Measurements from ENCODE around the gene SDSL.

Gene SDSL

DNA sequence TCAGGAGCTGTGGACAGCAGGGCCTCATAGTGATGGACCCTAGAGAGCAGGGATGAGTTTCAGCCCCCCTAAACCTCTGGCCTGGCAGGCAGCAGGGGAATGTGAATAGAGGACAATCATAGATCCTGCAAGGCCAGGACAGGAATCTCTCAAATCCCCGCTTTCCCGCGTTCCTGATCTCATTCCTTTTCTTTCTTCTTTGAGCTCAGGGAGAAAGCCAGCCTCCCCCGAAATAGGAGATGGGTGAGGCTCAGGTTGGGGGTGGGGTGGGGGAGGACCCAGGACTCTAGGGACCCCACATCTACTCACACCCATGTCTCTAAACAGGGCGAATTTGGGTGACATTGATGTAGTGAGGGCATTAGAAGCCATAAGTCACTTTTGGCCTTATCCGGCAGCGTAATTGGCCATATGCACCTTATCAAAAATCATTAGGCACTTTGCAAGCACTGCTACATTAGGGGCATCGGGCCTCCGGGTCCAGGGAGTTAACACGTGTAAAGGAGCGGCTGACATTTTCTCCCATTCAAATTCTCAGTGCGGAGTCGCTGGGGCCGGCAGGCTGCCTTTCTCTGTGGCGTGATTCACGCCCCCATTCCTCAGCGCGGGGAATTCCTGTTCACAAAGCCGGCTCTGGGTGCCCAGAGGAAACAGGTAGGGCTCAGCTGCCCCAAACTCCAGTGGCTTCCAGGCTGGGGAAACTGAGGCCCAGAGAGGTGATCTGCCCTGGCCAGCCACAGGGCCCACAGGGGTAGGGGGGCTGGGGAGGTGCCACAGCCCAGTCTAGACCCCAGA, 48.0 kb downstream of the SDSL start:
- H3K27ac ChIP-seq (ENCODE audit: low read length) = no peak overlapping the region
- no peak overlapping the region for H3K9ac ChIP-seq (ENCODE audit: low read length in 2 of 2)
- H3K4me1 ChIP-seq (ENCODE audit: control insufficient read depth, insufficient read depth, low read length) = peaks cover 20% of the 10 kb centered on the region
- no peak overlapping the region for H3K4me3 ChIP-seq (ENCODE audit: low read length in 2 of 2)
- no peaks in the 10 kb centered on the region for H3K36me3 ChIP-seq (ENCODE audit: control insufficient read depth in 2 of 2, insufficient read depth in 2 of 2, low read length in 2 of 2)
- H3K27me3 ChIP-seq (ENCODE audit: control insufficient read depth in 1 of 2, insufficient read depth in 2 of 2, low read length in 2 of 2) = peaks cover 74 to 93% of the 10 kb centered on the region in 2 donors
- H3K9me3 ChIP-seq (ENCODE audit: control insufficient read depth in 2 of 2, low read length in 2 of 2) = peaks cover 0 to 2% of the 10 kb centered on the region in 2 donors

DNA sequence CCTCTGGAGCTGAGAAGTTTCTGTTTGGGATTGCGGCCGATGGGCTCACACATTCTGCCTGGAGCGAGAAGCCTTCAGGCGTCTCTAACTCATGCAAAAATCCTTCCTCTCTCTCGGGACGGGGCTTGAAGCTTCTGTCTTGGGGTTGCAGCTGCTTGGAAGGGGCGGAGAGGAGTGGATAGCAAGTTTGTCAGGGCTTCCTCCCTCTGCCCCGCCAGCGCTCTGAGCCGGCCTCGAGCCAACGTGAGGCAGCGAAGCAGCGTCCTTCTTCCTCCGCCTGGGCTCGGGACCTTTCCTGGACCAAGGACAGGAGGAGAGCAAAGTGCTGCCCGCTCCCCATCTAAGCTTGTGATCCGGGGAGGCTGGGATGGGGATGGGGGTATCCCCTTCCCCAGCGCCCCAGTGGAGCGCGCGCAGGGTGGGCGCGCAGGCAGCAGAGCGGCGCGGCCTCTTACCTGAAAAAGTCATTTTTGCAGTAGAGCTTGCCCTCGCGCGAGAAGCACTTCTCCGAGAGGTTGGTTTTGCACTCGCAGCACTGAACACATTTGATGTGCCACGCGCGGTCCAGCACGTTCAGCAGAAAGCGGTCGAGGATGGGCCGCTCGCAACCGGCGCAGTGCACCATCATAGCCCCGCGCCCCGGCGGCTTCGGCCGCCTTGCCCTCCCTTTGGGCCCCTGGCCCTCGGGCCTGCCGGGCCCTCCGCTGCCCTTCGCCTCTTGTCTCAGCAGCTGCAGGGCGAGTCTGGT, 48.9 kb downstream of the SDSL start:
- Histone ChIP-seq H3K9me3 (ENCODE audit: control insufficient read depth in 2 of 2, low read length in 2 of 2) (peaks cover 0 to 2% of the 10 kb centered on the region in 2 donors), H3K4me3 (ENCODE audit: low read length in 2 of 2) (no peak overlapping the region), H3K4me1 (ENCODE audit: control insufficient read depth, insufficient read depth, low read length) (peaks cover 15% of the 10 kb centered on the region), H3K36me3 (ENCODE audit: control insufficient read depth in 2 of 2, insufficient read depth in 2 of 2, low read length in 2 of 2) (no peaks in the 10 kb centered on the region), H3K9ac (ENCODE audit: low read length in 2 of 2) (no peak overlapping the region), H3K27ac (ENCODE audit: low read length) (no peak overlapping the region), H3K27me3 (ENCODE audit: control insufficient read depth in 1 of 2, insufficient read depth in 2 of 2, low read length in 2 of 2) (peaks cover 74 to 92% of the 10 kb centered on the region in 2 donors)

DNA sequence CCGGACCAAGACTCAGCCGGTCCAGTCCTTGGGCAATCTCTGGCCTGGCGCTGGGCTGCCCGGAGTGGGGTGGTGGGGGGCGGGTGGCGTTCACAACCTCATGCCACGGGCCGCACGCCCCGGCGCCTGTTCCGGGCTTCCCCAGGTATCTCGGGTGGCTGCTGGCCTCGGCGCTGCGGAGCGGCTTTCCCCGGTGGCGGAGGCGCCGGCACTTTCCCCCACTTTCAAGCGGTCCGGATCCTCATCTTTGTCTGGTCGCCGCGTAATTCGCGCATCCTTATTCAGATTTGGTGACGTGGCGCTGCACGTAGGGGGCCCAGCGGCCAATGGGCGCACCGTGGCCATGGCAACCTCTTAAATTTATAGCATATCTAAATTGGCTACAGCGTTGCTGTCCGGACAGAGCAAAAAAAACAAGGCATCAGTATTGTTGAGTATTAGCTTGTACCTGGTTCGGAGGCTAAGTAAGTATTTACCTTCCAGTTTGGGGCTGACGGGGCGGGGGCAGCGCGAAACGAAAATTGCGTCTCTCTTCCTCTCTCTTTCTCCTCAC, 49.5 kb downstream of the SDSL start, which contains the start of gene LHX5:
LHX5 (minus strand) TSS at position 253 of the 553 bp plus-strand sequence. CDS start 373 bp downstream, outside the sequence.
- Histone ChIP-seq H3K36me3 (ENCODE audit: control insufficient read depth in 2 of 2, insufficient read depth in 2 of 2, low read length in 2 of 2) (no peaks in the 10 kb centered on the region), H3K4me3 (ENCODE audit: low read length in 2 of 2) (no peak within 1 kb of the TSS), H3K27ac (ENCODE audit: low read length) (no peak within 1 kb of the TSS), H3K4me1 (ENCODE audit: control insufficient read depth, insufficient read depth, low read length) (peaks cover 15% of the 10 kb centered on the region), H3K27me3 (ENCODE audit: control insufficient read depth in 1 of 2, insufficient read depth in 2 of 2, low read length in 2 of 2) (peaks cover 69 to 88% of the 10 kb centered on the region in 2 donors), H3K9me3 (ENCODE audit: control insufficient read depth in 2 of 2, low read length in 2 of 2) (no peaks in the 10 kb centered on the region), H3K9ac (ENCODE audit: low read length in 2 of 2) (no peak within 1 kb of the TSS)

DNA sequence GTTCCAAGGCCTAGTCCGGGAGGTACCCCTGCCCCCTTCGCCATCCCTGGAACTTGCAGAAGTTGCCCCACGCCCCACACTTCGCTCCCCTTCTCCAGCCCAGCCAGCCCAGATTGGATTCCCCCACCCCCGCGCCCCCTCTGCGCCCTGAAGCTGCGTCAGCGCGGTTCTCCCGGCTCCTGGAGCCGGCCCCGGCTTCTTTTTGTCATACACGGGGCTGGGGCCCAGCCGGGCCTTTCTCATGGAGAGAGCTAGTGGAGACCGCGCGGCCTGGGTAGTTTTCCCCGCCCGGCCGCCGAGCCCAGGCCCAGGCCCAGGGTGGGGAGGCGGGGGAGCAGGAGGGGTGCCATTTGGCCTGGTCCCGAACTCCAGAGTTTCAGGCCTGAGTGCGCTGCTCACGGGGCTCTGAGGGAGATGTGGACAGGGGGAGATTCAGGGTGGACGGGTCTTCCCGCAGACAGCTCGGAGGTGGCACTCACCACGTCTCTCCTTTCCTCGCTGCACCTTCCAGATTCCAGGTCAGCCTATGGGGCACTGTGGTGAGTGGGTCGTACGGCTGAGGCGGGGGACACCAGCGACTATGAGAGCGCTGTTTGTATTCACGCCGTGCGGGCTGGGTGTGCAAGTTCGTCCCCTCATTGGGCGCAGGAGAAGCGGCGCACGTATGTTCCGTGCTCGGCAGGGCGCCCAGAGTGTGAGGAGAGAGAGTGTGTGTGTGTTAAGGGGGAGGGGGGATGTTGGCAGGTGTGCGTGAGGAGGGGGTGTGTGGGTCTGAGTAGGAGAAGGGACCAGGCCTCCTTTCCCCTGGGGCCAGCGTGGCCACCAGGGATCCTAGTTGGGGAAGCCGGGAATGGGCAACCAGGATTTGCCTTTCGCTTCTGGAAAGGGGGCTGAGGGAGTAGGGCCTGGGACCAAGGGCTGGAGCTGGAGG, 50.3 kb downstream of the SDSL start:
- no peak overlapping the region for H3K9ac ChIP-seq (ENCODE audit: low read length in 2 of 2)
- no peak overlapping the region for H3K4me3 ChIP-seq (ENCODE audit: low read length in 2 of 2)
- no peaks in the 10 kb centered on the region for H3K36me3 ChIP-seq (ENCODE audit: control insufficient read depth in 2 of 2, insufficient read depth in 2 of 2, low read length in 2 of 2)
- peaks cover 66 to 84% of the 10 kb centered on the region in 2 donors for H3K27me3 ChIP-seq (ENCODE audit: control insufficient read depth in 1 of 2, insufficient read depth in 2 of 2, low read length in 2 of 2)
- H3K27ac ChIP-seq (ENCODE audit: low read length) = no peak overlapping the region
- no peaks in the 10 kb centered on the region for H3K9me3 ChIP-seq (ENCODE audit: control insufficient read depth in 2 of 2, low read length in 2 of 2)
- peaks cover 10% of the 10 kb centered on the region for H3K4me1 ChIP-seq (ENCODE audit: control insufficient read depth, insufficient read depth, low read length)

DNA sequence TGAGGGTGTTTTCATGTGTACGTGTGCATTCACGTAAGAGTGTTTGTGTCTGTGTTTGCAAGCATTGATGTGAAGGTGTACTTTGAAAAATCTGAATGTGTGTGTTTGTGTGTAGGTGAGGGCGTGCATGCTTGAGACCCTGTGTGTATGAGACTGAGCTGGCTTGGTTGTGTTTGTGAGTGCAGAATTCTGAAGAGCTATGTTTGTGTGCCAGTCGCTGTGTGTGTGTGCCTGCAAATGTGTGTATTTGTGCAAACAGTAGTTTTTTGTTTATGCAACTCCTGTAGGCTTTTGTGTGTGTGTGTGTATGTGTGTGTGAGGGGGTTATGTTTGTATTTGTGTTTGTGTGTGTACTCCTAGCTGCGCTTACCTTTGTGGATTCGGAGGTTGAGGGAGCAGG, 51.2 kb downstream of the SDSL start:
- H3K27ac ChIP-seq (ENCODE audit: low read length) = no peak overlapping the region
- H3K4me3 ChIP-seq (ENCODE audit: low read length in 2 of 2) = no peak overlapping the region
- H3K4me1 ChIP-seq (ENCODE audit: control insufficient read depth, insufficient read depth, low read length) = peaks cover under 1% of the 10 kb centered on the region
- no peaks in the 10 kb centered on the region for H3K9me3 ChIP-seq (ENCODE audit: control insufficient read depth in 2 of 2, low read length in 2 of 2)
- H3K9ac ChIP-seq (ENCODE audit: low read length in 2 of 2) = no peak overlapping the region
- no peaks in the 10 kb centered on the region for H3K36me3 ChIP-seq (ENCODE audit: control insufficient read depth in 2 of 2, insufficient read depth in 2 of 2, low read length in 2 of 2)
- peaks cover 69 to 84% of the 10 kb centered on the region in 2 donors for H3K27me3 ChIP-seq (ENCODE audit: control insufficient read depth in 1 of 2, insufficient read depth in 2 of 2, low read length in 2 of 2)

DNA sequence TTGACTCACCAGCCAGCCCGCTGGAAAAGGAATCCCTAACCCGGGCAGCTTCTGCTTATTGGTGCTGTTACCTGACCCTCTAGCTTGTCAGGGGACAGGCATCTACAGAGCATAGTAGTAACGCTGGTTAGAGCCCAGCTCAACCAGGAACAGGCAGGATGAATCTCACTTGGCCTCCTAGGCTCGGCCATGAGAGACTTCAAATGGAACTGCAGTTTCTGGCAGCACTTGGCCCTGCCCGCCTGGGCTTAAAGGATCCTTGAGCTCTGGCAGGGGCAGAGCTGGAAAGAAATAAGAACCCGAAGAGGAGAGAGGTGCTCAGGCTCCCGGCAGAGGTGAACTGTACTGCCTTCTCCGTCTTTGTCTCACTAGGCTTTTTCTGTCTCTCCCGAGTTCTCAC, 51.8 kb downstream of the SDSL start:
- Histone ChIP-seq H3K27ac (ENCODE audit: low read length) (no peak overlapping the region), H3K4me1 (ENCODE audit: control insufficient read depth, insufficient read depth, low read length) (no peaks in the 10 kb centered on the region), H3K27me3 (ENCODE audit: control insufficient read depth in 1 of 2, insufficient read depth in 2 of 2, low read length in 2 of 2) (peaks cover 69 to 84% of the 10 kb centered on the region in 2 donors), H3K4me3 (ENCODE audit: low read length in 2 of 2) (no peak overlapping the region), H3K9ac (ENCODE audit: low read length in 2 of 2) (no peak overlapping the region), H3K9me3 (ENCODE audit: control insufficient read depth in 2 of 2, low read length in 2 of 2) (no peaks in the 10 kb centered on the region), H3K36me3 (ENCODE audit: control insufficient read depth in 2 of 2, insufficient read depth in 2 of 2, low read length in 2 of 2) (no peaks in the 10 kb centered on the region)

DNA sequence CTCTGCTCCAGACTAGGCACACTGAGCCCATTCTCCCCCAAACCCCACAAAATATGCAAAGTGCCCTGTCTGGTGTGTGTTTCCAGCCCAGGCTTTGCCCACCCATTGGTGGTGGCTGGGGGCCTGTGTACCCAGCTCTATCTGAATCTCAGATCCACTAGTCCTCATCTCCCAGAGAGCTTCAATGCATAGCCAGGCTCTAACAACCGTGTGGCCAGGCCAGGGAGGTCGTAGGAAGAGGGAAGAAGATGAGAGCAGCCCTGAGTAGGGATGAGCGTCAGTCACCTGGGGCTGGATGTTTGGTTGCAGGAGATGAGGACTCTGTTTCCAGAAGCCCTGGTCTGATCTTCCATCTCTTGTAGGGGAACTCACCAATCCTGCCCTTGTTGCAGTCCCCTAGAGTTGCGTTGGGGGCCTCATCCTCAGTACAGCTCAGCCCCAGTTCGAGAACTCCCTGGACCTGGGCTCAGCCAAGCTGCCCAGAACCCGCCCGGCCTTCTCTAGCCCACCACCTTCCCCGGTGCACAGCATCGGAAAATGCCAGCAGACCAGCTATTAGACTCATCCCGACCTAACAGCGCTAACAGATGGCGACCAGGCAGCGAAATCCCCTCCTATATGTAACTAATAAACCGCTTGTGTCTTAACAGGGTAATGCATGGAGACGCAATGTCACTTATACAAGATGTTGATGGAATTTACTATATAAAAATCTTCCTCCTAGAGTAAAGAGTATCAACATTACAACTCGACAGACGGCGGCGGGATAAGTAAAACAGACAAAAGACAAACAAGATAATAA, 52.7 kb downstream of the SDSL start:
- Histone ChIP-seq H3K36me3 (ENCODE audit: control insufficient read depth in 2 of 2, insufficient read depth in 2 of 2, low read length in 2 of 2) (no peaks in the 10 kb centered on the region), H3K27ac (ENCODE audit: low read length) (no peak overlapping the region), H3K9me3 (ENCODE audit: control insufficient read depth in 2 of 2, low read length in 2 of 2) (no peaks in the 10 kb centered on the region), H3K27me3 (ENCODE audit: control insufficient read depth in 1 of 2, insufficient read depth in 2 of 2, low read length in 2 of 2) (peaks cover 68 to 84% of the 10 kb centered on the region in 2 donors), H3K4me3 (ENCODE audit: low read length in 2 of 2) (no peak overlapping the region), H3K9ac (ENCODE audit: low read length in 2 of 2) (no peak overlapping the region), H3K4me1 (ENCODE audit: control insufficient read depth, insufficient read depth, low read length) (no peaks in the 10 kb centered on the region)

DNA sequence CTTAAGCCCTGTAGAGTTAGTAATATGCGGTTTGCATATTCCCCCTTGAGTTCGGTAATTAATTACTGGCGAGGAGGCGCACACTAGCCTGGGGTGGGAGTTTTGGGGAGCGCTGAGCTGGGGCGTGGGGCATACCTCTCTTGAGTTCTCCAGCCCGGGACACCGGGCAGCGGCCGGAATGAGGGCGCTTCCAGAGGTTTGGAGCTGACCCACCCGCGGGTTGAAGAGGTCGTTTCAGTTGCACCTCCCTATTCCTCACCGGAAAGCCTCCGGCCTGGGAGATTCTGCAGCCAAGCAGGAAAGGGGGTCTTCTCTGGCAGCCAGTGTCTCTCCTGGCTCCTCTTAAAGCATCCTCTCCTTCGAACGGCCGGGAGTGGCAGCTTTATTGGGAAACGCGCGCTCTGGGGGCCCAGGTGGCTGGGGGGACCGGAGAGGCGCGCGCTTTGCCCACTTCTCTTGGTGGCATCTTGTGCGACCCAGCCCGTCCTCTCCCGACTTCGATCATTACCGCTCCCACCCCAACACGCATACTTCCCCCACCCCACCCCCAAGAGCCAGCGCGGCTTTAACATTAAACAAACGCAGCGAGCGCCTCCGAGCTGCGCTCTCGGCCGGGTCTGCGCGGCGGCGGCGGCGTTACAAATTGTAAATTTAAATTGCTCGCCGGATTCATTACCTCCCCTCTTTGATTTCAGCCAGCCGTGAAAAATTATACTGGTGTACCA, 53.4 kb downstream of the SDSL start:
- Histone ChIP-seq H3K4me3 (ENCODE audit: low read length in 2 of 2) (no peak overlapping the region), H3K27ac (ENCODE audit: low read length) (no peak overlapping the region), H3K9me3 (ENCODE audit: control insufficient read depth in 2 of 2, low read length in 2 of 2) (no peaks in the 10 kb centered on the region), H3K36me3 (ENCODE audit: control insufficient read depth in 2 of 2, insufficient read depth in 2 of 2, low read length in 2 of 2) (no peaks in the 10 kb centered on the region), H3K4me1 (ENCODE audit: control insufficient read depth, insufficient read depth, low read length) (no peaks in the 10 kb centered on the region), H3K9ac (ENCODE audit: low read length in 2 of 2) (no peak overlapping the region), H3K27me3 (ENCODE audit: control insufficient read depth in 1 of 2, insufficient read depth in 2 of 2, low read length in 2 of 2) (peaks cover 66 to 80% of the 10 kb centered on the region in 2 donors)

DNA sequence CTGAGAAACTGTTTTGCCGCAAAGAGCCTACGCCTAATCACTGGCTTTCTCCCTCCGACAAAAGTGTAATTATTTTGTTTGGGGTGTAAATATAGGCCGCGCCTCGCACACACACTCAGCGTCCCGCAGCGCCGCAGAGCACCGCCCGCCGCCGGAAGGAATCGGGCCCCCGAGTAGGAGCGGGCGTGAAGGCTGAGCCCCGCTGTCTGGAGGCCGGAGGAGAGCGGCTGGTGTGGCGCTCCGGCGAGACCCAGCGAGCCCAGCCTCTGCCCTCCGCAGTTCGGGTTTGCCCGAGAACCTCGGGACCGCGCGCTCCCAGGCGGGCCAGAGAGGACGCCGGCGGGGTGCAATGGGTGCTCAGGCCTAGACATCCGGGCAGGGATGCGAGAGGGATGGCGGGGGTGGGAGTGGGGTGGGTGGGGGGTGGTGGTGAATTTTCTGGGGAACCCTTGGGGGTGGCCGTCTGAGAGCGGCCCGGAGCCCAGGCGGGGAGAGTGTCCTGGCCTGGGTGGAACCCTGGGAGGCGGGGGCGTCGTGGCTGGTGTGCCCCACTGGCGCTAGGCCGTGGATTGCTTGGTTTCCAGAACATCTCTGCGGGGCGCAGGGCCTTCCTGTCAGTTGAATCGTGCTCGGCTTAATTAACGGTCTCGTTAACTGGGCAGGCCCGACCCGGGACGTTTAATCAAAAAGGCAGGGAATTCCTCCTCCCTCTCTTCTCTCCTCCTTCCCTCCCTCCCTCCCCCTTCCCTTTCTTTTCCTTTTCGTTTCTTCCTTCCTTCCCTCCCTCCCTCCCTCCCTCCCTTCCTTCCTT, 54.2 kb downstream of the SDSL start:
- Histone ChIP-seq H3K9me3 (ENCODE audit: control insufficient read depth in 2 of 2, low read length in 2 of 2) (no peaks in the 10 kb centered on the region), H3K27ac (ENCODE audit: low read length) (no peak overlapping the region), H3K4me3 (ENCODE audit: low read length in 2 of 2) (no peak overlapping the region), H3K36me3 (ENCODE audit: control insufficient read depth in 2 of 2, insufficient read depth in 2 of 2, low read length in 2 of 2) (no peaks in the 10 kb centered on the region), H3K9ac (ENCODE audit: low read length in 2 of 2) (no peak overlapping the region), H3K27me3 (ENCODE audit: control insufficient read depth in 1 of 2, insufficient read depth in 2 of 2, low read length in 2 of 2) (peaks cover 71 to 79% of the 10 kb centered on the region in 2 donors), H3K4me1 (ENCODE audit: control insufficient read depth, insufficient read depth, low read length) (no peaks in the 10 kb centered on the region)
